Naive thymus-derived CD8-positive, alpha-beta T cell (primary cell): Measurements from ENCODE around the gene AFG1L. TPM values are rescaled to one million over a fixed set of nuclear protein-coding genes. Genes with fewer than 3 reads are reported as not detected.

ENCODE experiments used
- ATAC-seq, 2 donors: fragments of 150-1000 bp; cut with Tn5 transposase in 1 of 2; sonication (Bioruptor Pico), chemical (Tn5 transposase) in 1 of 2; 1 replicate in 1 of 2; 2 replicates in 1 of 2; pipeline ENCODE4 v1.10.0; 2021; ENCODE audit warnings: mild to moderate bottlenecking in 2 of 2, moderate library complexity in 2 of 2
- POLR2A ChIA-PET: fragments of 350-600 bp; sonication (Branson Sonifier 250); formaldehyde crosslinking; loops from one replicate; lab custom pipeline; 2021; ENCODE audit warnings: antibody characterized with exemption; lab: Charles Lee
- DNase-seq, 10 donors: peaks; one replicate each; pipeline versions ENCODE4 v3.0.0 to v3.0.0-alpha.2; 2020 to 2022
- H3K27ac Mint-ChIP-seq, 10 donors: one replicate each; pipeline ENCODE4 v1.8.0; 2020 to 2022; ENCODE audit warnings: mild to moderate bottlenecking in 10 of 10, mixed read lengths in 10 of 10, moderate library complexity in 4 of 10, inconsistent platforms in 1 of 10
- H3K27me3 Mint-ChIP-seq, 5 donors: one replicate each; pipeline ENCODE4 v1.8.0; 2021 to 2022; ENCODE audit warnings: mixed read lengths in 5 of 5
- H3K36me3 Mint-ChIP-seq, 3 donors: one replicate each; pipeline ENCODE4 v1.8.0; 2020 to 2022; ENCODE audit warnings: mixed read lengths in 3 of 3, mild to moderate bottlenecking in 2 of 3, inconsistent platforms in 1 of 3
- H3K4me1 Mint-ChIP-seq, 4 donors: one replicate each; pipeline ENCODE4 v1.8.0; 2021 to 2022; ENCODE audit warnings: mixed read lengths in 4 of 4
- H3K4me3 Mint-ChIP-seq, 10 donors: one replicate each; pipeline ENCODE4 v1.8.0; 2020 to 2022; ENCODE audit warnings: mild to moderate bottlenecking in 10 of 10, mixed read lengths in 10 of 10, moderate library complexity in 6 of 10, inconsistent platforms in 1 of 10
- H3K9me3 Mint-ChIP-seq, 9 donors: one replicate each; pipeline ENCODE4 v1.8.0; 2020 to 2022; ENCODE audit warnings: mixed read lengths in 9 of 9, mild to moderate bottlenecking in 3 of 9, inconsistent platforms in 1 of 9, moderate library complexity in 1 of 9
- polyA plus RNA-seq, 3 donors: library from polyadenylated mRNA; unstranded; fragments of 300-500 nt; fragmentation: Illumina TruSeq; gene quantifications; one replicate each; pipeline ENCODE4 v1.2.3, GENCODE V29; 2021
- total RNA-seq, 8 experiments: library from RNA in 2 of 8; stranded (reverse) in 2 of 8; gene quantifications; one replicate each; pipeline ENCODE4 v1.2.3 and lab custom pipeline; 2021 to 2026

AFG1L gene
- total and polyA plus RNA-seq, 5 experiments from 2014 or later: 2.8 to 8.7 (median 4.4) TPM

GRCh38 chr6:108568551-108569305 is 273.9 kb downstream of the AFG1L start:
- ATAC-seq (no peak), DNase-seq (no peak)
- peaks cover 8 to 38% (median 19%) of the 10 kb centered on the region in 3 donors for H3K36me3 Mint-ChIP-seq
- H3K4me1 Mint-ChIP-seq: peaks cover 18 to 64% (median 51%) of the 10 kb centered on the region in 4 donors
- H3K4me3 Mint-ChIP-seq: no peak overlapping the region
- H3K27me3 Mint-ChIP-seq: no peaks in the 10 kb centered on the region
- H3K27ac Mint-ChIP-seq: peak overlapping the region in 3 of 10 donors; percentile 2 to 78 (median 34)
- no peaks in the 10 kb centered on the region for H3K9me3 Mint-ChIP-seq
- POLR2A ChIA-PET: no interaction called here

- ATAC-seq: no peak
- H3K9me3 Mint-ChIP-seq: no peaks in the 10 kb centered on the region
- H3K4me1 Mint-ChIP-seq: peaks cover 18 to 62% (median 47%) of the 10 kb centered on the region in 4 donors
- no peaks in the 10 kb centered on the region for H3K27me3 Mint-ChIP-seq
- POLR2A ChIA-PET: interaction anchor here (0.7 to 1.0 kb wide), 2 partner anchors 9 to 27 kb away, joined by 3 to 7 read pairs; no protein-coding TSS in a partner anchor
- H3K36me3 Mint-ChIP-seq: peaks cover 8 to 38% (median 22%) of the 10 kb centered on the region in 3 donors
- DNase-seq: no peak
- no peak overlapping the region for H3K4me3 Mint-ChIP-seq
- no peak overlapping the region for H3K27ac Mint-ChIP-seq
Observed at GRCh38 chr6:108570517-108570916, 275.7 kb downstream of the AFG1L start.

- no peak overlapping the region for H3K4me3 Mint-ChIP-seq
- POLR2A ChIA-PET: interaction anchor here (0.6 to 1.0 kb wide), 2 partner anchors 16 to 1541 kb away, joined by 3 read pairs; no protein-coding TSS in a partner anchor
- peaks cover 1 to 28% (median 13%) of the 10 kb centered on the region in 3 donors for H3K36me3 Mint-ChIP-seq
- ATAC-seq (no peak), DNase-seq (no peak)
- no peaks in the 10 kb centered on the region for H3K27me3 Mint-ChIP-seq
- peak overlapping the region in 4 of 10 donors; percentile 26 to 66 (median 47) for H3K27ac Mint-ChIP-seq
- H3K9me3 Mint-ChIP-seq: no peaks in the 10 kb centered on the region
- peaks cover 19 to 57% (median 55%) of the 10 kb centered on the region in 4 donors for H3K4me1 Mint-ChIP-seq
Observed at GRCh38 chr6:108574457-108575141, 279.7 kb downstream of the AFG1L start.

Other genes starting within 250 kb of the AFG1L start
- 10 to 100 TPM; 40.8 to 42.9 TPM for gene OSTM1, start 220.3 kb upstream of the AFG1L start, total RNA-seq
- gene OSTM1, start 220.3 kb upstream of the AFG1L start, polyA plus RNA-seq: 10 to 100 TPM; 34.1 to 49.6 (median 40.3) TPM
- not detected for gene NR2E1, start 129.0 kb upstream of the AFG1L start, total RNA-seq
- not detected for gene NR2E1, start 129.0 kb upstream of the AFG1L start, polyA plus RNA-seq
- 10 to 100 TPM; 65.1 to 76.1 TPM for gene SNX3, start 34.0 kb upstream of the AFG1L start, total RNA-seq
- 100 to 1,000 TPM; 163 to 227 (median 176) TPM for gene SNX3, start 34.0 kb upstream of the AFG1L start, polyA plus RNA-seq